ENCODE measurements around the gene RCHY1. TPM values are rescaled to one million over a fixed set of nuclear protein-coding genes. Genes with fewer than 3 reads are reported as not detected.
A peak's percentile ranks its signal among the peaks of the same experiment; 100 is the strongest.
"Not testable (repeated sequence)": the region's sequence is repeated elsewhere in the genome, so short reads cannot be mapped to it uniquely, and the experiment has no call there.

Gene RCHY1
- total RNA-seq, 6 experiments from 2014 or later, result 8.6 to 19.3 (median 14.0) TPM

DNA sequence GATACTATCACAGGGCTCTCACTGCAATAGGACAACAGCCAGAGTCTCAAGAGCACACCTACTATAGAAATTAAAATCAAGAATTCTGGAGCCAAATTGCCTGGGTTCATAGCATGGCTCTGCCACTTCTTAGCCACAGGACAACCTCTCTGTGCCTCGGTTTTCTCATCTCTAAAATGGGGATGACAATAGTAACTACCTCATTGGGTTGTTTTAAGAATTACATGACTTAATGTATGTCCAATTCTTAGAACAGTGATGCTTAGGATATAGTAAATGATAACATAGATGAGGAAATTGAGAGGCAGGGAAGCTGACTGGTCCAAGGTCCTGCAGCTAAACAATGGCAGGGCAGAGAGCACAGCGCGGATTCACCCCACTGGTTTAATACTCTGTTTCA, 30.7 kb upstream of the RCHY1 start:
- ATAC-seq, result no peak
- no peak overlapping the region for H3K4me3 ChIP-seq
- H3K36me3 ChIP-seq, result peaks cover 0 to 5% (median 0%) of the 10 kb centered on the region in 4 donors
- H3K27me3 ChIP-seq, result no peaks in the 10 kb centered on the region
- H3K27ac ChIP-seq, result no peak overlapping the region
- TF ChIP-seq, protein P1, sequence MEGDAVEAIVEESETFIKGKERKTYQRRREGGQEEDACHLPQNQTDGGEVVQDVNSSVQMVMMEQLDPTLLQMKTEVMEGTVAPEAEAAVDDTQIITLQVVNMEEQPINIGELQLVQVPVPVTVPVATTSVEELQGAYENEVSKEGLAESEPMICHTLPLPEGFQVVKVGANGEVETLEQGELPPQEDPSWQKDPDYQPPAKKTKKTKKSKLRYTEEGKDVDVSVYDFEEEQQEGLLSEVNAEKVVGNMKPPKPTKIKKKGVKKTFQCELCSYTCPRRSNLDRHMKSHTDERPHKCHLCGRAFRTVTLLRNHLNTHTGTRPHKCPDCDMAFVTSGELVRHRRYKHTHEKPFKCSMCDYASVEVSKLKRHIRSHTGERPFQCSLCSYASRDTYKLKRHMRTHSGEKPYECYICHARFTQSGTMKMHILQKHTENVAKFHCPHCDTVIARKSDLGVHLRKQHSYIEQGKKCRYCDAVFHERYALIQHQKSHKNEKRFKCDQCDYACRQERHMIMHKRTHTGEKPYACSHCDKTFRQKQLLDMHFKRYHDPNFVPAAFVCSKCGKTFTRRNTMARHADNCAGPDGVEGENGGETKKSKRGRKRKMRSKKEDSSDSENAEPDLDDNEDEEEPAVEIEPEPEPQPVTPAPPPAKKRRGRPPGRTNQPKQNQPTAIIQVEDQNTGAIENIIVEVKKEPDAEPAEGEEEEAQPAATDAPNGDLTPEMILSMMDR (IDR thresholded peaks at IDR 0.05), result no peak
- TF ChIP-seq POLR2A (IDR thresholded peaks at IDR 0.05), result no peak
- no peaks in the 10 kb centered on the region for H3K9me3 ChIP-seq
- DNase-seq, result no peak
- WGBS (ENCODE audit: insufficient coverage, low coverage, low lambda C conversion rate, missing lambda C conversion rate), result 91% methylated on average over 3 of the region's 3 CpGs
- intact Hi-C loops (cut with DNase I), result no loop called here
- no peaks in the 10 kb centered on the region for H3K4me1 ChIP-seq

DNA sequence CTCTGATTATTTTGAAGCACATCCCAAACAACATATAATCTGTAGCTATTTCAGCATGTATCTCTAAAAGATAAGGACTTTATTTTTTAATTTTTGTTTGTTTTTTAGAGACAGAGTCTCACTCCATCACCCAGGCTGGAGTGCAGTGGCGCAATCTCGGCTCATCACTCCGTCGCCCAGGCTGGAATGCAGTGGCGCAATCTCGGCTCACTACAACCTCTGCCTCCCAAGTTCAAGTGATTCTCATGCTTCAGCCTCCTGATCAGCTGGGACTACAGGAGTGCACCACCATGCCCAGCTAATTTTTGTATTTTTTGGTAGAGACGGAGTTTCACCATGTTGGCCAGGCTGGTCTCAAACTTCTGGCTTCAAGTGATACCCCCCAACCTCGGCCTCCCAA, 30.0 kb upstream of the RCHY1 start:
- WGBS (ENCODE audit: insufficient coverage, low coverage, low lambda C conversion rate, missing lambda C conversion rate), result 39% methylated on average over 8 of the region's 8 CpGs

DNA sequence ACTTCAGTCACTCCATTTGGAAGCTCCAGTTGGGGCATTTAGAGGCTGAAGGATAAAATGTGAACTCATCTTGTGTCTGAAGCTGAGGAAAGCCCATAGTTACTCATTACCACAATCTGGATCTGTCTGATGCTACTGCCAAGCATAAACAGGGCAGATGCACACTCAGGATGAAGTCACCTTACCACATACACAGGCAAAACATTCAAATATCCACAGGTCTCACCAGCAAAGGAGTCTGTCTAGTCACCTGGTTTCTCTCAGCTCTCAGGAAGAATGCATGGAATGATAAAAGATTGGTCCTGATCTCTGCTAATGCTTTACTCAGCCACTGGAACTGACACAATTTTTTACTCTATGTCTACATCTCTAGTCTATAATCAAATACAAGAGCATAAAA, 28.6 kb upstream of the RCHY1 start:
- DNase-seq, result no peak
- Histone ChIP-seq H3K36me3 (peaks cover 0 to 5% (median 0%) of the 10 kb centered on the region in 4 donors), H3K4me1 (no peaks in the 10 kb centered on the region), H3K27ac (no peak overlapping the region), H3K9me3 (no peaks in the 10 kb centered on the region), H3K27me3 (no peaks in the 10 kb centered on the region), H3K4me3 (no peak overlapping the region)
- peak in 1 of 4 donors; percentile 31 for ATAC-seq
- TF ChIP-seq, protein P1 (IDR thresholded peaks at IDR 0.05), result no peak
- TF ChIP-seq POLR2A (IDR thresholded peaks at IDR 0.05), result no peak
- intact Hi-C loops (cut with DNase I), result no loop called here

More for the DNA sequence above, 30.0 kb upstream of the RCHY1 start:
- H3K27me3 ChIP-seq; H3K36me3 ChIP-seq; H3K4me1 ChIP-seq; intact Hi-C loops (cut with DNase I); H3K9me3 ChIP-seq; H3K27ac ChIP-seq; H3K4me3 ChIP-seq: not testable (repeated sequence)
- ATAC-seq (peak in 3 of 4 donors; percentile 47 to 73 (median 72)), DNase-seq (peak in 1 of 3 donors; percentile 37)

DNA sequence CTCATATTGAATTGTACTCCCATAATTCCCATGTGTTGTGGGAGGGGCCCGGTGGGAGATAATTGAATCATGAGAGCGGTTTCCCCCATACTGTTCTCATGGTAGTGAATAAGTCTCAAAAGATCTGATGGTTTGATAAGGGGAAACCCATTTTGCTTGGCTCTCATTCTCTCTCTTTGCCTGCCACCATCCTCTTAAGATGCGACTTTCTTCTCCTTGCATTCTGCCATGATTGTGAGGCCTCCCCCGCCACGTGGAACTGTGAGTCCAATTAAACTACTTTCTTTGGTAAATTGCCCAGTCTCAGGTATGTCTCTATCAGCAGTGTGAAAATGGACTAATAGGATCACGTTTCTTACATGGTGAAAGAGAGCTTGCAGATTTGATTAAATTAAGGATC, 23.1 kb upstream of the RCHY1 start:
- H3K4me3 ChIP-seq; ATAC-seq; H3K27me3 ChIP-seq; H3K36me3 ChIP-seq; intact Hi-C loops (cut with DNase I); DNase-seq; H3K4me1 ChIP-seq; H3K9me3 ChIP-seq; H3K27ac ChIP-seq: not testable (repeated sequence)
- 93% methylated on average over 6 of the region's 6 CpGs for whole genome bisulfite sequencing (ENCODE audit: insufficient coverage, low coverage, low lambda C conversion rate, missing lambda C conversion rate)

DNA sequence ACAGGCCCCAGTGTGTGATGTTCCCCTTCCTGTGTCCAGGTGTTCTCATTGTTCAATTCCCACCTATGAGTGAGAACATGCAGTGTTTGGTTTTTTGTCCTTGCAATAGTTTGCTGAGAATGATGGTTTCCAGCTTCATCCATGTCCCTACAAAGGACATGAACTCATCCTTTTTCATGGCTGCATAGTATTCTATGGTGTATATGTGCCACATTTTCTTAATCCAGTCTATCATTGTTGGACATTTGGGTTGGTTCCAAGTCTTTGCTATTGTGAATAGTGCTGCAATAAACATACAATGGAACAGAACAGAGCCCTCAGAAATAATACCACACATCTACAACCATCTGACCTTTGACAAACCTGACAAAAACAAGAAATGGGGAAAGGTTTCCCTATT, 19.7 kb upstream of the RCHY1 start:
- ATAC-seq, result not testable (repeated sequence)

DNA sequence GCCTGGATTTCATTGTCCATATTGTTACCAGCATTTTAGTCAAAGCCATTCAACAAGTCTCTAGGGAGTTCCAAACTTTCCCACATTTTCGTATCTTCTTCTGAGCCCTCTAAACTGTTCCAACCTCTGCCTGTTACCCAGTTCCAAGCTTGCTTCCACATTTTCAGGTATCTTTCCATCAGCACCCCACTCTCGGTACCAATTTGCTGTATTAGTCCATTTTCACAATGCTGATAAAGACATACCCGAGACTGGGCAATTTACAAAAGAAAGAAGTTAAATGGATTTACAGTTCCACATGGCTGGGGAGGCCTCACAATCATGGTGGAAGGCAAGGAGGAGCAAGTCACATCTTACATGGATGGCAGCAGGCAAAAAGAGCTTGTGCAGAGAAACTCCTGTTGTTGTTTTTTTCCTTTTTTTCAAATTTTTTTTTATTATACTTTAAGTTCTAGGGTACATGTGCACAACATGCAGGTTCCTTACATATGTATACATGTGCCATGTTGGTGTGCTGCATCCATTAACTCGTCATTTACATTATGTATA, 19.2 kb upstream of the RCHY1 start:
- WGBS (ENCODE audit: insufficient coverage, low coverage, low lambda C conversion rate, missing lambda C conversion rate), result 94% methylated on average over 4 of the region's 4 CpGs
- DNase-seq; intact Hi-C loops (cut with DNase I); H3K36me3 ChIP-seq; ATAC-seq; H3K9me3 ChIP-seq; H3K4me3 ChIP-seq; H3K4me1 ChIP-seq; H3K27me3 ChIP-seq; H3K27ac ChIP-seq: not testable (repeated sequence)

More for the DNA sequence above, 19.7 kb upstream of the RCHY1 start:
- H3K4me3 ChIP-seq; H3K27me3 ChIP-seq; H3K9me3 ChIP-seq; DNase-seq; H3K36me3 ChIP-seq; H3K4me1 ChIP-seq; H3K27ac ChIP-seq; intact Hi-C loops (cut with DNase I): not testable (repeated sequence)

DNA sequence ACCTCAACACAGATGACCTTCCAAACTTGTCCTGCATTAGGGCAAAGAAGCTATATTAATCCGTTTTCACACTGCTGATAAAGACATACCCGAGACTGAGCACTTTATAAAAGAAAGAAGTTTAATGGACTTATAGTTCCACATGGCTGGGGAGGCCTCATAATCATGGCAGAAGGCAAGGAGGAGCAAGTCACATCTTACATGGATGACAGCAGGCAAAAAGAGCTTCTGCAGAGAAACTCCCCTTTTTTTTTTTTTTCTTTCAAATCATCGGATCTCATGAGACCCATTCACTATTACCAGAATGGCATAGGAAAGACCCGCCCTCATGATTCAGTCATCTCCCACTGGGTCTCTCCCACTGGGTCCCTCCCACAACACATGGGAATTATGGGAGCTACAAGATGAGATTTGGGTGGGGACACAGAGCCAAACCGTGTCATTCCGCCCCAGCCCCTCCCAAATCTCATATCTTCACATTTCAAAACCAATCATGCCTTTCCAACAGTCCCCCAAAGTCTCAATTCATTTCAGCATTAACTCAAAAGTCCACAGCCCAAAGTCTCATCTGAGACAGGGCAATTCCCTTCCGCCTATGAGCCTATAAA, 17.4 kb upstream of the RCHY1 start:
- ATAC-seq; H3K27me3 ChIP-seq; H3K9me3 ChIP-seq; intact Hi-C loops (cut with DNase I); H3K4me3 ChIP-seq; DNase-seq; H3K4me1 ChIP-seq; H3K27ac ChIP-seq: not testable (repeated sequence)
- WGBS (ENCODE audit: insufficient coverage, low coverage, low lambda C conversion rate, missing lambda C conversion rate), result 100% methylated on average over 5 of the region's 7 CpGs
- H3K36me3 ChIP-seq, result peaks cover 0 to 19% (median 12%) of the 10 kb centered on the region in 4 donors

Data from right lobe of liver (tissue), 6 donors.